NCI-H345 (cell line): ENCODE data around the gene IL18BP.

ENCODE experiments used
- DNase-seq: peaks from one replicate; lab custom pipeline; 2025; lab: John Stamatoyannopoulos, UW

IL18BP gene

GRCh38 chr11:72045849-72046248, 47.1 kb downstream of the IL18BP start:
- no peak for DNase-seq

- no peak for DNase-seq
Observed at GRCh38 chr11:72048766-72049460, 50.2 kb downstream of the IL18BP start.
